WTC11 (cell line): ENCODE measurements around the gene ADGB.

Source experiments
- CBFB ChIP-seq: sonication (generic); formaldehyde crosslinking; IDR thresholded peaks from 2 replicates; pipeline ENCODE4 v1.8.1; 2022; ENCODE audit warnings: mild to moderate bottlenecking, low read depth, missing genetic modification reagents
- ELF4 ChIP-seq: sonication (generic); formaldehyde crosslinking; IDR thresholded peaks from 2 replicates; pipeline ENCODE4 v1.8.1; 2022; ENCODE audit warnings: low read depth, mild to moderate bottlenecking, moderate library complexity, missing genetic modification reagents
- KAT7 ChIP-seq: sonication (generic); formaldehyde crosslinking; IDR thresholded peaks from 2 replicates; pipeline ENCODE4 v1.8.1; 2023; ENCODE audit warnings: missing genetic modification reagents, mild to moderate bottlenecking, borderline replicate concordance
- NFYB ChIP-seq: sonication (generic); formaldehyde crosslinking; conservative IDR thresholded peaks from 2 replicates; pipeline ENCODE4 v1.8.0; 2022; ENCODE audit warnings: low read depth, missing genetic modification reagents
- NR2C2 ChIP-seq: sonication (generic); formaldehyde crosslinking; IDR thresholded peaks from 2 replicates; pipeline ENCODE4 v1.8.0; 2022; ENCODE audit warnings: mild to moderate bottlenecking, missing genetic modification reagents
- PRDM15 ChIP-seq: sonication (generic); formaldehyde crosslinking; IDR thresholded peaks from 2 replicates; pipeline ENCODE4 v1.8.0; 2022; ENCODE audit warnings: missing genetic modification reagents
- SMAD4 ChIP-seq: sonication (generic); formaldehyde crosslinking; IDR thresholded peaks from 2 replicates; pipeline ENCODE4 v1.8.0; 2022; ENCODE audit warnings: mild to moderate bottlenecking, missing genetic modification reagents
- SP1 ChIP-seq: sonication (generic); formaldehyde crosslinking; conservative IDR thresholded peaks from 2 replicates; pipeline ENCODE4 v1.8.1; 2022; ENCODE audit warnings: missing genetic modification reagents
- ZNF138 ChIP-seq: sonication (generic); formaldehyde crosslinking; conservative IDR thresholded peaks from 2 replicates; pipeline ENCODE4 v1.8.1; 2022; ENCODE audit warnings: mild to moderate bottlenecking, moderate library complexity, missing genetic modification reagents
- ZNF232 ChIP-seq: sonication (generic); formaldehyde crosslinking; IDR thresholded peaks from 2 replicates; pipeline ENCODE4 v1.8.0; 2022; ENCODE audit warnings: mild to moderate bottlenecking, missing genetic modification reagents
- TF ChIP-seq, protein P1 (sequence below): fragments of 200-600 bp; IDR thresholded peaks from 2 replicates; pipeline ENCODE4 v1.8.0; 2022; ENCODE audit warnings: antibody characterized with exemption
- TF ChIP-seq, protein P2 (sequence below): sonication (generic); formaldehyde crosslinking; IDR thresholded peaks from 2 replicates; pipeline ENCODE4 v1.8.1; 2023; ENCODE audit warnings: mild to moderate bottlenecking, missing genetic modification reagents, moderate library complexity
- TF ChIP-seq, protein P3 (sequence below): sonication (generic); formaldehyde crosslinking; conservative IDR thresholded peaks from 2 replicates; pipeline ENCODE4 v1.8.1; 2022; ENCODE audit warnings: mild to moderate bottlenecking, missing genetic modification reagents
- TF ChIP-seq, protein P4 (sequence below): fragments of 250-450 bp; sonication (Bioruptor Pico); IDR thresholded peaks from 2 replicates; pipeline ENCODE4 v1.8.0; 2021; ENCODE audit warnings: mild to moderate bottlenecking

GRCh38 chr6:146862508-146862919 is 263.7 kb downstream of the ADGB start:
- TF ChIP-seq, protein P1, sequence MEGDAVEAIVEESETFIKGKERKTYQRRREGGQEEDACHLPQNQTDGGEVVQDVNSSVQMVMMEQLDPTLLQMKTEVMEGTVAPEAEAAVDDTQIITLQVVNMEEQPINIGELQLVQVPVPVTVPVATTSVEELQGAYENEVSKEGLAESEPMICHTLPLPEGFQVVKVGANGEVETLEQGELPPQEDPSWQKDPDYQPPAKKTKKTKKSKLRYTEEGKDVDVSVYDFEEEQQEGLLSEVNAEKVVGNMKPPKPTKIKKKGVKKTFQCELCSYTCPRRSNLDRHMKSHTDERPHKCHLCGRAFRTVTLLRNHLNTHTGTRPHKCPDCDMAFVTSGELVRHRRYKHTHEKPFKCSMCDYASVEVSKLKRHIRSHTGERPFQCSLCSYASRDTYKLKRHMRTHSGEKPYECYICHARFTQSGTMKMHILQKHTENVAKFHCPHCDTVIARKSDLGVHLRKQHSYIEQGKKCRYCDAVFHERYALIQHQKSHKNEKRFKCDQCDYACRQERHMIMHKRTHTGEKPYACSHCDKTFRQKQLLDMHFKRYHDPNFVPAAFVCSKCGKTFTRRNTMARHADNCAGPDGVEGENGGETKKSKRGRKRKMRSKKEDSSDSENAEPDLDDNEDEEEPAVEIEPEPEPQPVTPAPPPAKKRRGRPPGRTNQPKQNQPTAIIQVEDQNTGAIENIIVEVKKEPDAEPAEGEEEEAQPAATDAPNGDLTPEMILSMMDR, result no peak
- TF ChIP-seq ZNF138 (CRISPR knock-in tag) (no peak), CBFB (CRISPR knock-in tag) (no peak), NFYB (no peak), ELF4 (CRISPR knock-in tag) (no peak), PRDM15 (CRISPR knock-in tag) (no peak), KAT7 (CRISPR knock-in tag) (no peak), SP1 (CRISPR knock-in tag) (no peak), ZNF232 (CRISPR knock-in tag) (no peak), NR2C2 (CRISPR knock-in tag) (no peak), SMAD4 (CRISPR knock-in tag) (no peak)
- TF ChIP-seq, protein P2, sequence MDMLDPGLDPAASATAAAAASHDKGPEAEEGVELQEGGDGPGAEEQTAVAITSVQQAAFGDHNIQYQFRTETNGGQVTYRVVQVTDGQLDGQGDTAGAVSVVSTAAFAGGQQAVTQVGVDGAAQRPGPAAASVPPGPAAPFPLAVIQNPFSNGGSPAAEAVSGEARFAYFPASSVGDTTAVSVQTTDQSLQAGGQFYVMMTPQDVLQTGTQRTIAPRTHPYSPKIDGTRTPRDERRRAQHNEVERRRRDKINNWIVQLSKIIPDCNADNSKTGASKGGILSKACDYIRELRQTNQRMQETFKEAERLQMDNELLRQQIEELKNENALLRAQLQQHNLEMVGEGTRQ (CRISPR knock-in tag), result no peak
- TF ChIP-seq, protein P3, sequence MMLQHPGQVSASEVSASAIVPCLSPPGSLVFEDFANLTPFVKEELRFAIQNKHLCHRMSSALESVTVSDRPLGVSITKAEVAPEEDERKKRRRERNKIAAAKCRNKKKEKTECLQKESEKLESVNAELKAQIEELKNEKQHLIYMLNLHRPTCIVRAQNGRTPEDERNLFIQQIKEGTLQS (CRISPR knock-in tag), result no peak
- TF ChIP-seq, protein P4, sequence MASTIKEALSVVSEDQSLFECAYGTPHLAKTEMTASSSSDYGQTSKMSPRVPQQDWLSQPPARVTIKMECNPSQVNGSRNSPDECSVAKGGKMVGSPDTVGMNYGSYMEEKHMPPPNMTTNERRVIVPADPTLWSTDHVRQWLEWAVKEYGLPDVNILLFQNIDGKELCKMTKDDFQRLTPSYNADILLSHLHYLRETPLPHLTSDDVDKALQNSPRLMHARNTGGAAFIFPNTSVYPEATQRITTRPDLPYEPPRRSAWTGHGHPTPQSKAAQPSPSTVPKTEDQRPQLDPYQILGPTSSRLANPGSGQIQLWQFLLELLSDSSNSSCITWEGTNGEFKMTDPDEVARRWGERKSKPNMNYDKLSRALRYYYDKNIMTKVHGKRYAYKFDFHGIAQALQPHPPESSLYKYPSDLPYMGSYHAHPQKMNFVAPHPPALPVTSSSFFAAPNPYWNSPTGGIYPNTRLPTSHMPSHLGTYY (CRISPR knock-in tag), result no peak
